AG04449 (cell line): Measurements from ENCODE around the gene PRR15L.
"Not testable (repeated sequence)": the region's sequence is repeated elsewhere in the genome, so short reads cannot be mapped to it uniquely, and the experiment has no call there.

Experiments used
- CTCF ChIA-PET: fragments of 350-600 bp; formaldehyde crosslinking; extraction: SDS; loops from one replicate; lab custom pipeline; 2021; ENCODE audit warnings: antibody characterized with exemption; lab: Yijun Ruan, JAX
- POLR2A ChIA-PET: fragments of 400-600, 350-600 bp; formaldehyde crosslinking; extraction: SDS; loops from one replicate; lab custom pipeline; 2020; ENCODE audit warnings: antibody characterized with exemption, inconsistent platforms; lab: Yijun Ruan, JAX
- DNase-seq: peaks from one replicate; pipeline ENCODE4 v3.0.0-alpha.2; 2010; ENCODE audit warnings: low read depth, low spot score
- H3K4me3 ChIP-seq: 2 replicates; pipeline ENCODE4 v1.5.1; 2011; ENCODE audit warnings: low read depth, mild to moderate bottlenecking, control low read depth, low read length
- CTCF ChIP-seq: IDR thresholded peaks from one replicate; pipeline ENCODE4 v1.5.1; 2011; ENCODE audit warnings: mild to moderate bottlenecking, moderate library complexity, low read length, control low read depth, inconsistent platforms; ENCODE audit not compliant: insufficient read depth; ENCODE audit errors: missing control alignments

Gene PRR15L

GRCh38 chr17:47924785-47925677 is 32.7 kb downstream of the PRR15L start:
- DNase-seq = no peak
- ChIA-PET POLR2A (no interaction called here), CTCF (interaction anchor here (1.1 to 3.2 kb wide), 6 partner anchors 11 to 46 kb away, joined by 3 to 12 read pairs (median 8); partner anchors contain the start of gene CDK5RAP3)
- no peak overlapping the region for H3K4me3 ChIP-seq
- no peak for TF ChIP-seq CTCF

- H3K4me3 ChIP-seq, POLR2A ChIA-PET, DNase-seq: not testable (repeated sequence)
- CTCF ChIA-PET = interaction anchor here (0.6 to 0.7 kb wide), 2 partner anchors 19 to 99 kb away, joined by 3 read pairs; no protein-coding TSS in a partner anchor
Measured at GRCh38 chr17:47919889-47920288, 37.8 kb downstream of the PRR15L start.

GRCh38 chr17:47918991-47919390 is 38.7 kb downstream of the PRR15L start:
- ChIA-PET CTCF (interaction anchor here (0.9 to 1.3 kb wide), 6 partner anchors 11 to 31 kb away, joined by 3 to 4 read pairs (median 4); no protein-coding TSS in a partner anchor), POLR2A (no interaction called here)
- H3K4me3 ChIP-seq = no peak overlapping the region
- DNase-seq = no peak
- TF ChIP-seq CTCF = no peak

GRCh38 chr17:47918006-47918405 is 39.7 kb downstream of the PRR15L start:
- POLR2A ChIA-PET = no interaction called here
- DNase-seq = no peak
- CTCF ChIA-PET = interaction anchor here (0.9 to 1.3 kb wide), 4 partner anchors 10 to 32 kb away, joined by 3 to 4 read pairs (median 4); no protein-coding TSS in a partner anchor
- TF ChIP-seq CTCF = no peak
- H3K4me3 ChIP-seq = no peak overlapping the region

- CTCF ChIA-PET = no interaction called here
- POLR2A ChIA-PET = no interaction called here
Measured at GRCh38 chr17:47917581-47917980, 40.1 kb downstream of the PRR15L start.

GRCh38 chr17:47916489-47917208 is 41.0 kb downstream of the PRR15L start:
- POLR2A ChIA-PET = no interaction called here
- TF ChIP-seq CTCF = no peak
- no peak for DNase-seq
- H3K4me3 ChIP-seq = no peak overlapping the region
- CTCF ChIA-PET = interaction anchor here (1.0 kb wide), 1 partner anchor 25 kb away, joined by 3 read pairs; no protein-coding TSS in a partner anchor

More at GRCh38 chr17:47917581-47917980, 40.1 kb downstream of the PRR15L start:
- TF ChIP-seq CTCF = no peak
- H3K4me3 ChIP-seq = no peak overlapping the region
- no peak for DNase-seq
